GM23338 (cell line): ENCODE results near the gene EPHB1. TPM values are rescaled to one million over a fixed set of nuclear protein-coding genes. Genes with fewer than 3 reads are reported as not detected.
A peak's percentile ranks its signal among the peaks of the same experiment; 100 is the strongest.

ENCODE experiments used
- ATAC-seq: fragments of 200-7000 bp; cut with Tn5 transposase; 3 replicates; pipeline ENCODE4 v1.9.1; 2020
- DNase-seq: peaks from one replicate; pipeline ENCODE4 v3.0.0-alpha.2; 2015; ENCODE audit warnings: low spot score
- H2AFZ ChIP-seq: fragments of 200-600 bp; sonication (generic); 2 replicates; pipeline ENCODE4 v1.8.0; 2016; ENCODE audit warnings: antibody characterized with exemption, mild to moderate bottlenecking, moderate library complexity
- H3F3A ChIP-seq: fragments of 200-600 bp; sonication (generic); replicated peaks from 2 replicates; pipeline ENCODE4 v1.8.0; 2017; ENCODE audit warnings: antibody characterized with exemption, mixed run types, low read depth
- H3K27ac ChIP-seq: fragments of 200-600 bp; sonication (generic); 2 replicates; pipeline ENCODE4 v1.6.1; 2016; ENCODE audit warnings: low read depth
- H3K27me3 ChIP-seq: fragments of 200-600 bp; sonication (generic); 2 replicates; pipeline ENCODE4 v1.8.0; 2016; ENCODE audit warnings: mild to moderate bottlenecking, mixed run types, moderate library complexity; ENCODE audit not compliant: insufficient read depth
- H3K36me3 ChIP-seq: fragments of 200-600 bp; sonication (generic); 2 replicates; pipeline ENCODE4 v1.8.0; 2016; ENCODE audit warnings: mild to moderate bottlenecking; ENCODE audit not compliant: insufficient read depth
- H3K4me1 ChIP-seq: fragments of 200-600 bp; sonication (generic); 2 replicates; pipeline ENCODE4 v1.8.0; 2016; ENCODE audit warnings: mild to moderate bottlenecking, moderate library complexity; ENCODE audit not compliant: insufficient read depth
- H3K4me2 ChIP-seq: fragments of 200-600 bp; sonication (generic); 2 replicates; pipeline ENCODE4 v1.7.1; 2017; ENCODE audit warnings: mixed run types
- H3K4me3 ChIP-seq: fragments of 200-600 bp; sonication (generic); 2 replicates; pipeline ENCODE4 v1.6.1; 2016; ENCODE audit warnings: mixed run types
- H3K79me2 ChIP-seq: fragments of 200-600 bp; sonication (generic); replicated peaks from 2 replicates; pipeline ENCODE4 v1.8.0; 2017; ENCODE audit warnings: mild to moderate bottlenecking; ENCODE audit not compliant: insufficient read depth
- H3K9me2 ChIP-seq: fragments of 200-600 bp; sonication (generic); 2 replicates; pipeline ENCODE4 v1.8.0; 2017; ENCODE audit not compliant: insufficient read depth
- H4K20me1 ChIP-seq: fragments of 200-600 bp; sonication (generic); replicated peaks from 2 replicates; pipeline ENCODE4 v1.8.0; 2017; ENCODE audit warnings: mild to moderate bottlenecking; ENCODE audit not compliant: insufficient read depth
- H3K27ac Mint-ChIP-seq: 2 replicates; pipeline ENCODE4 v1.8.0; 2020; ENCODE audit warnings: inconsistent platforms, mild to moderate bottlenecking, moderate library complexity, mixed read lengths
- H3K27me3 Mint-ChIP-seq: 3 replicates; pipeline ENCODE4 v1.8.0; 2022; ENCODE audit warnings: low read depth, mild to moderate bottlenecking, moderate library complexity, mixed read lengths, inconsistent platforms; ENCODE audit not compliant: insufficient read depth, poor library complexity
- H3K36me3 Mint-ChIP-seq: 3 replicates; pipeline ENCODE4 v1.8.0; 2021; ENCODE audit warnings: low read depth, mild to moderate bottlenecking, inconsistent platforms, moderate library complexity, mixed read lengths
- H3K4me1 Mint-ChIP-seq: 3 replicates; pipeline ENCODE4 v1.8.0; 2020; ENCODE audit warnings: mild to moderate bottlenecking, inconsistent platforms, mixed read lengths
- H3K4me3 Mint-ChIP-seq: 3 replicates; pipeline ENCODE4 v1.8.0; 2021; ENCODE audit warnings: moderate library complexity, mild to moderate bottlenecking, inconsistent platforms, mixed read lengths
- H3K9me3 Mint-ChIP-seq: 3 replicates; pipeline ENCODE4 v1.8.0; 2020; ENCODE audit warnings: moderate library complexity, mild to moderate bottlenecking, inconsistent platforms, mixed read lengths
- CREB1 ChIP-seq: fragments of 250-450 bp; sonication (Bioruptor Pico); IDR thresholded peaks from 2 replicates; pipeline ENCODE4 v1.5.0; 2020; ENCODE audit warnings: low read depth, mild to moderate bottlenecking, moderate library complexity
- EZH2phosphoT487 ChIP-seq: fragments of 200-600 bp; sonication (generic); IDR thresholded peaks from one replicate; pipeline ENCODE4 v1.8.1; 2018; ENCODE audit warnings: antibody characterized with exemption; ENCODE audit not compliant: unreplicated experiment
- polyA plus RNA-seq: library from polyadenylated mRNA; unstranded; fragments of >200 nt; fragmentation: Nextera tagmentation; extraction: Ambion mirVana; gene quantifications from 2 replicates; pipeline ENCODE4 v1.2.1, GENCODE V29; 2016
- total RNA-seq: library from RNA; depleted of rRNA; stranded (reverse); fragments of >200 nt; shearing (Covaris generic); gene quantifications from 2 replicates; pipeline ENCODE4 v1.2.3, GENCODE V29; 2014
- TF ChIP-seq, protein P1 (sequence below), 2 experiments: fragments of 200-600 bp in 1 of 2; sonication (generic) in 1 of 2; conservative IDR thresholded peaks; 2 replicates each; pipeline versions ENCODE4 v1.5.1 to v1.6.1; 2016 to 2017; ENCODE audit warnings: antibody characterized with exemption in 2 of 2, low read depth in 2 of 2, mild to moderate bottlenecking in 2 of 2, moderate library complexity in 1 of 2
- TF ChIP-seq, protein P2 (sequence below): fragments of 250-450 bp; sonication (Bioruptor Pico); IDR thresholded peaks from 2 replicates; pipeline ENCODE4 v1.5.0; 2020; ENCODE audit warnings: mild to moderate bottlenecking, moderate library complexity

The EPHB1 gene
- total and polyA plus RNA-seq, 2 experiments from 2014 or later, result 2.7 to 5.2 TPM

GRCh38 chr3:134810052-134810435 lies 15.0 kb downstream of the EPHB1 start:
- peaks cover 5% of the 10 kb centered on the region; the same call in 1 of the 2 replicates for H3K9me2 ChIP-seq
- peak overlapping the region; percentile 11; the same call in 1 of the 2 replicates for H3K27ac ChIP-seq
- Mint-ChIP-seq H3K27ac (peak overlapping the region; percentile 83), H3K9me3 (no peaks in the 10 kb centered on the region), H3K4me1 (peaks cover 61% of the 10 kb centered on the region), H3K4me3 (no peak overlapping the region), H3K27me3 (peaks cover 14% of the 10 kb centered on the region), H3K36me3 (no peaks in the 10 kb centered on the region)
- H4K20me1 ChIP-seq, result no peaks in the 10 kb centered on the region
- no peak overlapping the region for H2AFZ ChIP-seq
- no peaks in the 10 kb centered on the region for H3K27me3 ChIP-seq
- H3F3A ChIP-seq, result no peaks in the 10 kb centered on the region
- H3K36me3 ChIP-seq, result no peaks in the 10 kb centered on the region
- H3K4me3 ChIP-seq, result no peak overlapping the region
- H3K4me1 ChIP-seq, result peaks cover 22% of the 10 kb centered on the region
- peak; percentile 79 for DNase-seq
- peak overlapping the region; percentile 41; the same call in 1 of the 2 replicates for H3K4me2 ChIP-seq
- TF ChIP-seq, protein P1, sequence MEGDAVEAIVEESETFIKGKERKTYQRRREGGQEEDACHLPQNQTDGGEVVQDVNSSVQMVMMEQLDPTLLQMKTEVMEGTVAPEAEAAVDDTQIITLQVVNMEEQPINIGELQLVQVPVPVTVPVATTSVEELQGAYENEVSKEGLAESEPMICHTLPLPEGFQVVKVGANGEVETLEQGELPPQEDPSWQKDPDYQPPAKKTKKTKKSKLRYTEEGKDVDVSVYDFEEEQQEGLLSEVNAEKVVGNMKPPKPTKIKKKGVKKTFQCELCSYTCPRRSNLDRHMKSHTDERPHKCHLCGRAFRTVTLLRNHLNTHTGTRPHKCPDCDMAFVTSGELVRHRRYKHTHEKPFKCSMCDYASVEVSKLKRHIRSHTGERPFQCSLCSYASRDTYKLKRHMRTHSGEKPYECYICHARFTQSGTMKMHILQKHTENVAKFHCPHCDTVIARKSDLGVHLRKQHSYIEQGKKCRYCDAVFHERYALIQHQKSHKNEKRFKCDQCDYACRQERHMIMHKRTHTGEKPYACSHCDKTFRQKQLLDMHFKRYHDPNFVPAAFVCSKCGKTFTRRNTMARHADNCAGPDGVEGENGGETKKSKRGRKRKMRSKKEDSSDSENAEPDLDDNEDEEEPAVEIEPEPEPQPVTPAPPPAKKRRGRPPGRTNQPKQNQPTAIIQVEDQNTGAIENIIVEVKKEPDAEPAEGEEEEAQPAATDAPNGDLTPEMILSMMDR (conservative IDR thresholded peaks at IDR 0.05; ENCODE audit: low read depth in 2 of 2), result no peak
- TF ChIP-seq CREB1 (peak; percentile 42; the same call in 1 of the 2 replicates), EZH2phosphoT487 (no peak)
- TF ChIP-seq, protein P2, sequence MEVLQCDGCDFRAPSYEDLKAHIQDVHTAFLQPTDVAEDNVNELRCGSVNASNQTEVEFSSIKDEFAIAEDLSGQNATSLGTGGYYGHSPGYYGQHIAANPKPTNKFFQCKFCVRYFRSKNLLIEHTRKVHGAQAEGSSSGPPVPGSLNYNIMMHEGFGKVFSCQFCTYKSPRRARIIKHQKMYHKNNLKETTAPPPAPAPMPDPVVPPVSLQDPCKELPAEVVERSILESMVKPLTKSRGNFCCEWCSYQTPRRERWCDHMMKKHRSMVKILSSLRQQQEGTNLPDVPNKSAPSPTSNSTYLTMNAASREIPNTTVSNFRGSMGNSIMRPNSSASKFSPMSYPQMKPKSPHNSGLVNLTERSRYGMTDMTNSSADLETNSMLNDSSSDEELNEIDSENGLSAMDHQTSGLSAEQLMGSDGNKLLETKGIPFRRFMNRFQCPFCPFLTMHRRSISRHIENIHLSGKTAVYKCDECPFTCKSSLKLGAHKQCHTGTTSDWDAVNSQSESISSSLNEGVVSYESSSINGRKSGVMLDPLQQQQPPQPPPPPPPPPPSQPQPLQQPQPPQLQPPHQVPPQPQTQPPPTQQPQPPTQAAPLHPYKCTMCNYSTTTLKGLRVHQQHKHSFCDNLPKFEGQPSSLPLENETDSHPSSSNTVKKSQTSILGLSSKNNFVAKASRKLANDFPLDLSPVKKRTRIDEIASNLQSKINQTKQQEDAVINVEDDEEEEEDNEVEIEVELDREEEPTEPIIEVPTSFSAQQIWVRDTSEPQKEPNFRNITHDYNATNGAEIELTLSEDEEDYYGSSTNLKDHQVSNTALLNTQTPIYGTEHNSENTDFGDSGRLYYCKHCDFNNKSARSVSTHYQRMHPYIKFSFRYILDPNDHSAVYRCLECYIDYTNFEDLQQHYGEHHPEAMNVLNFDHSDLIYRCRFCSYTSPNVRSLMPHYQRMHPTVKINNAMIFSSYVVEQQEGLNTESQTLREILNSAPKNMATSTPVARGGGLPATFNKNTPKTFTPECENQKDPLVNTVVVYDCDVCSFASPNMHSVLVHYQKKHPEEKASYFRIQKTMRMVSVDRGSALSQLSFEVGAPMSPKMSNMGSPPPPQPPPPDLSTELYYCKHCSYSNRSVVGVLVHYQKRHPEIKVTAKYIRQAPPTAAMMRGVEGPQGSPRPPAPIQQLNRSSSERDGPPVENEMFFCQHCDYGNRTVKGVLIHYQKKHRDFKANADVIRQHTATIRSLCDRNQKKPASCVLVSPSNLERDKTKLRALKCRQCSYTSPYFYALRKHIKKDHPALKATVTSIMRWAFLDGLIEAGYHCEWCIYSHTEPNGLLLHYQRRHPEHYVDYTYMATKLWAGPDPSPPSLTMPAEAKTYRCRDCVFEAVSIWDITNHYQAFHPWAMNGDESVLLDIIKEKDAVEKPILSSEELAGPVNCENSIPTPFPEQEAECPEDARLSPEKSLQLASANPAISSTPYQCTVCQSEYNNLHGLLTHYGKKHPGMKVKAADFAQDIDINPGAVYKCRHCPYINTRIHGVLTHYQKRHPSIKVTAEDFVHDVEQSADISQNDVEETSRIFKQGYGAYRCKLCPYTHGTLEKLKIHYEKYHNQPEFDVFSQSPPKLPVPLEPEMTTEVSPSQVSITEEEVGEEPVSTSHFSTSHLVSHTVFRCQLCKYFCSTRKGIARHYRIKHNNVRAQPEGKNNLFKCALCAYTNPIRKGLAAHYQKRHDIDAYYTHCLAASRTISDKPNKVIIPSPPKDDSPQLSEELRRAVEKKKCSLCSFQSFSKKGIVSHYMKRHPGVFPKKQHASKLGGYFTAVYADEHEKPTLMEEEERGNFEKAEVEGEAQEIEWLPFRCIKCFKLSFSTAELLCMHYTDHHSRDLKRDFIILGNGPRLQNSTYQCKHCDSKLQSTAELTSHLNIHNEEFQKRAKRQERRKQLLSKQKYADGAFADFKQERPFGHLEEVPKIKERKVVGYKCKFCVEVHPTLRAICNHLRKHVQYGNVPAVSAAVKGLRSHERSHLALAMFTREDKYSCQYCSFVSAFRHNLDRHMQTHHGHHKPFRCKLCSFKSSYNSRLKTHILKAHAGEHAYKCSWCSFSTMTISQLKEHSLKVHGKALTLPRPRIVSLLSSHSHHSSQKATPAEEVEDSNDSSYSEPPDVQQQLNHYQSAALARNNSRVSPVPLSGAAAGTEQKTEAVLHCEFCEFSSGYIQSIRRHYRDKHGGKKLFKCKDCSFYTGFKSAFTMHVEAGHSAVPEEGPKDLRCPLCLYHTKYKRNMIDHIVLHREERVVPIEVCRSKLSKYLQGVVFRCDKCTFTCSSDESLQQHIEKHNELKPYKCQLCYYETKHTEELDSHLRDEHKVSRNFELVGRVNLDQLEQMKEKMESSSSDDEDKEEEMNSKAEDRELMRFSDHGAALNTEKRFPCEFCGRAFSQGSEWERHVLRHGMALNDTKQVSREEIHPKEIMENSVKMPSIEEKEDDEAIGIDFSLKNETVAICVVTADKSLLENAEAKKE (CRISPR knock-in tag), result peak; percentile 81
- no peaks in the 10 kb centered on the region for H3K79me2 ChIP-seq
- ATAC-seq, result peak; percentile 66
